NK-92 (cell line): ENCODE results near the gene HOXD1.

Experiments
- DNase-seq: peaks from one replicate; lab custom pipeline; 2025; ENCODE audit not compliant: unreplicated experiment; lab: John Stamatoyannopoulos, UW

Gene HOXD1

DNA sequence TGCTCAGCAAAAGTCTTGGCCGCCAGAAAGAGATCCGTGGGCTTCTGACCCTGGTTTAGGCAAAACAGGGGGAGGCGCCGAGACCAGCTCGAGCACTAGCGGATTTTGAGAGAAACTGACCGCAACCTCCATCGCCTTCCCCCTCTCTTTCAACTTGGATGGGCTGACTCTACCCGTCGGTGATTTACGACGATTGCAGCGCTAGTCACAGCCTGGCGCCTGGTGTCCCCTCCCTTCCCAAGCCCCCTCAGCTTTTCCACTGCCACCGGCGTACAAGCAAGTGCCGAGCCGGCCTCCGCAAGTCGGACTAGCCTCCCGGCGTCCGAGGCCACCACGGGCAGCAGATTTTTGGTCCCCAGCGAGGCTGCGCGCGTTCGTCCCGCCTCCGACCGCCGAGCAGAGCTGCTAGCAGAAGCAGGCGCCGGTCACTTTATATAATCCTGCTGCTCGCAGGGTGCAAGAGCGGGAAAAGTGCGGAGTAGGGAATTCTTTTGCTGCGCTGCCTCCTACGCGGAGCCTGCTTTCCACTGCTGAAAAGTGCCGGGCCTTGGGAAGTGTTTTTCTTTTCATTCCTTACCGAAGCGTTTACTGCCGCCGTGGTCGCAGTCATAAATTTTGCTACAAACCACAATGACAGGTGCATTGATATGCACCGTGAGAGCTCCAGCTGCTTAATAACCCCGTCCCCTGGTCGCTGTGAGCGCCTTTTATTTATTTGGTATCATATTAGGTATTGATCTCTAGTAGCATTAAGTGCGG lies 23.7 kb upstream of the HOXD1 start:
- DNase-seq = no peak

DNA sequence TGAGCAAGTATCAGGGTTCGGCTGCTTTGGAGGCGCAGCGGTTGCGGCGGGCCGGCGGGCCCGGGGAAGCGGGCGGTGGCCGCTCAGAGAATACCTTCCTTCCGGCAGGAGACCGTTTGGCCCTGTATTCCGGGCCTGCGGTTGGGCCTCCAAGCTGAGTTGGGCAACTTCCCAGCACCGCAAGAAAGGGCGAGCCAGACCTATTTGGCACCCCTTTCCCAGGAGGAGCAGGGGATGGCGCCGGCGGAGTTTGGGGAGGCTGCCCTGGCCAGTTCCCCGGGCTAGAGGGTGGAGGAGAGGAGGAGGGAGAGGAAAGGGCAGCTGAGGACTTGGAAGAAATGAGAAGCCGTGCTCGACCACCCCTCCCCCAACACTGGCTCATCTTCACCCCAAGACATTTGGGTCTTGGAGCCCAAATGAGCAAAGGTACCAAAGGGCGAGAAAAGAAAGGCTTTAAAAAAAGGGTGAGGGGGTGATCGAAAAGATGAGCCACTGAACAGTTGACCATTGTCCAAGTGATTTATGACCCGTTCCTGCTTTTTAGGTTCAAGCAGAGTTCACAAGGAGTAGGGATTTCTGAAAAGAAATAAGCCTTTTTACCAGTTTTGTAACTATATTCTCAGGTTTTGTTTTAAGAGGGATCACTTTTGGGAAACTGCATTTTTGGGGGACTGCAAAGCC lies 23.0 kb upstream of the HOXD1 start:
- no peak for DNase-seq

DNA sequence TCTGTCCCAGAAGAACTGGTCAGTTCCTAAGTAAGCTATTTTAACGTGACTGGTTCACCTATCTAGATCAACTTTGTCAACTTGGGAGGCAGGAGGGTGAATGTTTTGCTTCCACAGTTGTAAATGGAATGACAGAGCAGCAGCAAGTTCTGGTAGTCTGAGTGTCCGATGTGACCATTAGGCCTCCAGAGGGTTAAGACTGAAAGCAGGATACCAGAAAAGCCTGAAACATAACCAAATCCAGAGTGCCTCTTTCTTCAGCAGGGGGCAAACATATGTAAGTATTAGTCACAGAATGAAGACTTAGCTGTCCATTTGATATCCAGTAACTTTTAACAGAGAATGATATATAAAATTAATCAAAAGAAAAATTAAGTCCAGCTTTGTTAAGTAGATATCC lies 22.2 kb upstream of the HOXD1 start:
- no peak for DNase-seq

DNA sequence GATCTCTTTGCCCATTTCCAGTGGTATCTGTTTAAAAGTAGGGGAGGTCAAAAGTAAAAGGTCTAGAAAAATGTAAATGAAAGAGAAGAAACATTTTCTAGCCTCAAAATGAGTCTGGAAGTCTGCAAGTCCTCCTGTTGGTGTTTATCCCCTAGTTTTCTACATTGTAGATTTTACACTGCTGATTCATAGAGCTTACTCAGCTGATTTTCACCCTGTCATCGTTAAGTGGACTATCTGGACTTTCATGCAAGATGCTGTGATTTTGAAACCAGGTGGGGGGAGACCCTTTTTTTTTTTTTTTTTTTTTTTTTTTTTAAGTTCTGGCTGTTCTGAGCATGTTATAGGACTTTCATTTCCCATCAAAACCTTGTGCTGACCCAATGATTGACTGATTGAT lies 21.1 kb upstream of the HOXD1 start:
- DNase-seq = no peak

DNA sequence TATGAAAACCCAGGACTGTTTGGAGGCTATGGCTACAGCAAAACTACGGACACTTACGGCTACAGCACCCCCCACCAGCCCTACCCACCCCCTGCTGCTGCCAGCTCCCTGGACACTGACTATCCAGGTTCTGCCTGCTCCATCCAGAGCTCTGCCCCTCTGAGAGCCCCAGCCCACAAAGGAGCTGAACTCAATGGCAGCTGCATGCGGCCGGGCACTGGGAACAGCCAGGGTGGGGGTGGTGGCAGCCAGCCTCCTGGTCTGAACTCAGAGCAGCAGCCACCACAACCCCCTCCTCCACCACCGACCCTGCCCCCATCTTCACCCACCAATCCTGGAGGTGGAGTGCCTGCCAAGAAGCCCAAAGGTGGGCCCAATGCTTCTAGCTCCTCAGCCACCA lies 19.3 kb upstream of the HOXD1 start:
- no peak for DNase-seq

DNA sequence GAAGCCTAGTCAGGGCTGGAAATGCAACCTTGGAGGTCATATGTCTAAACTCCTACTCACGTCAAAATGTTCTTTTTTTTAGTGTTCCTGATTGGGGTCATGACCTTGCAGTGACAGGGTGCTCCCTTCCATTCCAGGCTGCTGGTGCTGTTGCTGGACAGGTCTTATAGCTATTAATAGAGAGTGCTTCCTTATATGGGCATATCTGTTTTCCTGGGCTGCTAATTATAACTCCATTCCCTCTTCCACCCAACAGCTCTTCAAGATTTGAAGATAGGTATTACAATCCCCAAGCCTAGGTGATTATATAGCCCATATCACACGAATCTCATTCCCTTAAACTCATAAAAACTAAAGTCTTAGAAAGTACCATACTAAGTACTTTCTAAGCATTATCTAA lies 18.8 kb upstream of the HOXD1 start:
- DNase-seq = no peak

DNA sequence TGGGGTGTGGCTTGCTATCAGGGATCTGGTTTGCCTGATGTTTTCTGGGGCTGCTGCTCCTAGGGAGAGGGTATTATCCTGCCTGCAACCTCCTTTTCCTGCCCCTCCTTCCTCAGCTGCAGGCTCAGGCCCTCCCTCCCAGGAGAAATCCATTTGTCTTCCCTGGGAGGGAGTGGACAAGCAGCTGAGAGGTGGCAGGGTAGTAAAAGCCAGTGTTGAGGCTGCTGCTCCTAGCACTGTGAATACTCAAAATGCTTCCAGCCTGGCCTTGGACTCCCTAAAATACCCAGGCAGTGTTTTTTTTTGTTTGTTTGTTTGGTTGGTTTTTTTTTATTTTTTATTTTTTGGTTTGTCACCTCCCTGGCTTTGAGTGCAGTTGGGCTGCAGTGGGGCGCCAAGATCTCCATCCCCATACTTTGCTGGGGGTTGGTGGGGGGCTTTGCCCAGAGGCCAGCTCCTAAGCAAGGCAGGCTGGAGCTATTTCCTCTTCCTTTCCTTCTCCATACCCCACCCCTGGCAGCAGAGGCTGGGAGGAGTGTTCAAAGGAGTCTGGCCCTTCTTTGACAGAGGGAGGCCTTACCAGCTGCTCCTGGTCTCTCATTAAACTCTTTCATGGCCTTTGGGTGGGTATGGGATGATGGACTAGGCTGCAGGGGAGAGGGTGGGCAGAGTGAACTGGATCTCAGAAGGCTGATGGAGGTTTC lies 17.7 kb upstream of the HOXD1 start:
- DNase-seq = no peak

DNA sequence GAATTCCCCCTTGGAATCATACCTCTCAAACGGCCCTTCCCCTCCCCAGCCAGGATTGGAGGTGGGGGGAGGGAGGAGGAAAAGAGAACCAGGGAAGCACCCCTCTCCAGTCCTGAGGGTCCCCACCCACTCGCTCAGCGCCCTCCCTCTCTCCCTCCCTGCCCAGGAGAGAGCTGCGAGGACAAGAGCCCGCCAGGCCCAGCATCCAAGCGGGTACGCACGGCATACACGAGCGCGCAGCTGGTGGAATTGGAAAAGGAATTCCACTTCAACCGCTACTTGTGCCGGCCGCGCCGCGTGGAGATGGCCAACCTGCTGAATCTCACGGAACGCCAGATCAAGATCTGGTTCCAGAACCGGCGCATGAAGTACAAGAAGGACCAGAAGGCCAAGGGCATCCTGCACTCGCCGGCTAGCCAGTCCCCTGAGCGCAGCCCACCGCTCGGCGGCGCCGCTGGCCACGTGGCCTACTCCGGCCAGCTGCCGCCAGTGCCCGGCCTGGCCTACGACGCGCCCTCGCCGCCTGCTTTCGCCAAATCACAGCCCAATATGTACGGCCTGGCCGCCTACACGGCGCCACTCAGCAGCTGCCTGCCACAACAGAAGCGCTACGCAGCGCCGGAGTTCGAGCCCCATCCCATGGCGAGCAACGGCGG lies 17.0 kb upstream of the HOXD1 start:
- no peak for DNase-seq

DNA sequence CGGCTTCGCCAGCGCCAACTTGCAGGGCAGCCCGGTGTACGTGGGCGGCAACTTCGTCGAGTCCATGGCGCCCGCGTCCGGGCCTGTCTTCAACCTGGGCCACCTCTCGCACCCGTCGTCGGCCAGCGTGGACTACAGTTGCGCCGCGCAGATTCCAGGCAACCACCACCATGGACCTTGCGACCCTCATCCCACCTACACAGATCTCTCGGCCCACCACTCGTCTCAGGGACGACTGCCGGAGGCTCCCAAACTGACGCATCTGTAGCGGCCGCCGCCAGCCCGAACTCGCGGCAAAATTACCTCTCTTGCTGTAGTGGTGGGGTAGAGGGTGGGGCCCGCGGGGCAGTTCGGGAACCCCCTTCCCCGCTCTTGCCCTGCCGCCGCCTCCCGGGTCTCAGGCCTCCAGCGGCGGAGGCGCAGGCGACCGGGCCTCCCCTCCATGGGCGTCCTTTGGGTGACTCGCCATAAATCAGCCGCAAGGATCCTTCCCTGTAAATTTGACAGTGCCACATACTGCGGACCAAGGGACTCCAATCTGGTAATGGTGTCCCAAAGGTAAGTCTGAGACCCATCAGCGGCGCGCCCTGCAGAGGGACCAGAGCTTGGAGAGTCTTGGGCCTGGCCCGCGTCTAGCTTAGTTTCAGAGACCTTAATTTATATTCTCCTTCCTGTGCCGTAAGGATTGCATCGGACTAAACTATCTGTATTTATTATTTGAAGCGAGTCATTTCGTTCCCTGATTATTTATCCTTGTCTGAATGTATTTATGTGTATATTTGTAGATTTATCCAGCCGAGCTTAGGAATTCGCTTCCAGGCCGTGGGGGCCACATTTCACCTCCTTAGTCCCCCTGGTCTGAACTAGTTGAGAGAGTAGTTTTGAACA lies 16.2 kb upstream of the HOXD1 start:
- DNase-seq = no peak

DNA sequence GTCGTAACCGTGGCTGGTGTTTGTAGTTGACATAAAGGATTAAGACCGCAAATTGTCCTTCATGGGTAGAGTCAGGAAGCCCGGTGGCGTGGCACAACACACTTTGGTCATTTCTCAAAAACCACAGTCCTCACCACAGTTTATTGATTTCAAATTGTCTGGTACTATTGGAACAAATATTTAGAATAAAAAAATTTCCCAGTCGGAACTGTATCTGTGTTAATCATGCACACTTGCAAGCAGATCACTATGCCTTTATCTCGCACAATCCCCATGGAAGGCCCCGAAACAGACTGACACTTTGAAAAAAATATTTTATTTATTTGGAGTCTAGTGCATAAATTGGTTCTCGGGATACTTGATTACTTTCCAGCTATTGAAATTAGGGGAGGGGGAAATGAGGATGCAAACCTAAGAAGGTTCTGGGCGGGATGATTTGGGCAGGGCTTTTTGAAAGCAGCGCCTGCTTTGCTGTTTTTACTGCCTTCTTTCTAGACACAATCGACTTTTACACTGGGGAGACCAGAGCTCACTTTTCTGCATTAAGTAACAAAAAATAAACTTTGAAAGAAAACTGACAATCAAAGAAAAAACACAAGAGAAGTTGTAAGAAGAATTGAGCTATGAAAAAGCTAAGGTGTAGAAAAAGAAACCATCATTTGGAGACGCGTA lies 15.4 kb upstream of the HOXD1 start:
- no peak for DNase-seq

DNA sequence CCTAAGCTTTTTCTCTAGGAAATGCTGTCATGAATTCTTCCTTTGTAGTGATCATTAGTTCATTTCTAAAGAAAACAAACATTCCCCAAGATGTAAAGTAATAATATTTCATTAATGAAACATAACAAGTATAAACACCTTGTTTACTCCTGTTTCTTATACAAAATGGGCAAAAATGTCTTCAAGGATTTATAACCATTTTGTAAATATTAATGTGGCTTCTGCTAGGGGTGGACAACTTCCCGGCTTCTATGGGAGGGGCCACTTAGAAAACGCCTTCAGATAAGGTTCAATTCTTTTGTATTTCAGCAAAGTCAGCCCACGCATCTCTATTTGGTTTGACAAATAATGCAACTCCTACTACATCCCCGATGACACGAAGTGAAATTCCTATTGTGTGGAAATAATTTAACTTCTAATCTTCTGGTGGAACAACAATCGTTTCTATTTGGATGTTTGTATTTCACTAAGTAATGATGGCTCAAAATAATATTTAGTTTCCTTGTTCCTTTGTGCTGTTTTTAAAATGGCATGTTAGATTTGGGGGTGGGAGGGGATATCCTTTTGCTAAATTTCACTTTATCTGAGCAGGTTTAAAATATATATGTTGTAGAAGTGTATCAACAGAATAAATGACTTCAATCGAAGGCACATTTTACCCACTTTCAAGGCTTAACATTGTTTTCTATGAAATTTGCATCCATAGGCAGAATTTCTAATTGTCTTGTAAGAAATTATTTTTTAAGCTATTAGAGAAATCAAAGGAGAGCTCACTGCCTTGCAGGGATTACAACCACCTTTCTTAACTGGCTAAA lies 14.7 kb upstream of the HOXD1 start:
- no peak for DNase-seq

DNA sequence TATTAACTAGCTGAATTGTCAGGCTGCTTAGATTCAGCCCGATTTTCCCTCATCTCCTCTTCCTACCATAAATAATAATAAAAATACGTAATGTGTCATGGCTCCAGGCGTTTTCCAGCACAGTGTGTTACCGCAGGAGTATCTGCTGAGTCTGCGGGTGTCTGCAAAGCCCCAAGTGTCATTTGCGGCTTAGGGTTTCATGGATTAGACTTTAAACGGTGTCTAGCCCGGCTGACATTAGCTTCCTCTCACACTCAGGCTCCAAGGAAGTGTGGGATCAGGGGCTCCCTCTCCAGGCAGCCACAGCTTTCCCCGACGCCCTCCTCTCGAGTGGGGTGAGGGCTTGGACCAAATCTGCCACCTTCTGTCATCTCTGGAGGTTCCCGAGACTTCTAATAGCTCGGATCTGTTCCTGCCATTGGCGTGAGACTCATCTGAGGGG lies 14.1 kb upstream of the HOXD1 start:
- no peak for DNase-seq

DNA sequence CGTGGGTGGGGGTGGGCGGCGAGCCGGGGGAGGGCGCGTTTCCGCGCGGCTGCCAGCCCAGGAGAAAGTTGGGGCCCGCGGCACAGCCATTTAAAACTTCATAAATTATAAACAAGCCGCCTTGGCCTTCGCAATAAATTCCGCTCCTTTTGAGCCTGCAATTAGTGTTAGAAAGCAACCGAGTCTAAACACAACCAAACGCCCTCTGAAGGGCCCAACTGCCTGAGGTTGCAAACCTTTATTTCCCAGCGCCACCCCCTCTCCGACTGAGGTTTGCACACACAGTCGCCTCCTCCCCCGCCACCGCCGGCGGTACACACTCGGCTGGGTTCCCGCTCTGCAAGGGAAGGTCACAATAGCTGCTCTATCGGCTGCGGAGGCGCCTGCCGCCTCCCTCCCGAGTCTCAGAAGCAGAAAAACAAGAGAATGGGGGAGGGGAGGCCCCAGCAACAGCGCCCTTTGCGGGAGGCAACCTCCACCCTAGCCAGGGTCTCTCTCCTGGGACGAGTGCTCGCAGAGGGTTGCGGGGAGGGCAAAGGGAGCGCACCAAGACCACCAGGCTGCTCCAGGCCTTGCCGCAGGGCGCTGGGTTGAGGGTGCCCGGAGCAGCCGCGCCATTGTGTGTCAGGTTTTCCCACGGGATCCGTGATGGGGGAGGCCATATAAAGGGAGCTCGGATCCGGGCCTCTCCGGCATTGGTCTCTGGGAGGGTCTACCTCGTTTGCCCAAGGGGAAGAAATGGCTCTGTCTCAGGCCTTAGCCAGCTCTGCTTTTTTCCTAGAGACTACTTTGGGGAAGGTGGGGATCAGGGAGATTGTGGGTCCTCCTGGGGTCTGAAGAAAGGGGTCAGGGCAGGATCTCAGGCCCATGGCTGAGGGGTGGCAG lies 13.4 kb upstream of the HOXD1 start:
- DNase-seq = no peak

DNA sequence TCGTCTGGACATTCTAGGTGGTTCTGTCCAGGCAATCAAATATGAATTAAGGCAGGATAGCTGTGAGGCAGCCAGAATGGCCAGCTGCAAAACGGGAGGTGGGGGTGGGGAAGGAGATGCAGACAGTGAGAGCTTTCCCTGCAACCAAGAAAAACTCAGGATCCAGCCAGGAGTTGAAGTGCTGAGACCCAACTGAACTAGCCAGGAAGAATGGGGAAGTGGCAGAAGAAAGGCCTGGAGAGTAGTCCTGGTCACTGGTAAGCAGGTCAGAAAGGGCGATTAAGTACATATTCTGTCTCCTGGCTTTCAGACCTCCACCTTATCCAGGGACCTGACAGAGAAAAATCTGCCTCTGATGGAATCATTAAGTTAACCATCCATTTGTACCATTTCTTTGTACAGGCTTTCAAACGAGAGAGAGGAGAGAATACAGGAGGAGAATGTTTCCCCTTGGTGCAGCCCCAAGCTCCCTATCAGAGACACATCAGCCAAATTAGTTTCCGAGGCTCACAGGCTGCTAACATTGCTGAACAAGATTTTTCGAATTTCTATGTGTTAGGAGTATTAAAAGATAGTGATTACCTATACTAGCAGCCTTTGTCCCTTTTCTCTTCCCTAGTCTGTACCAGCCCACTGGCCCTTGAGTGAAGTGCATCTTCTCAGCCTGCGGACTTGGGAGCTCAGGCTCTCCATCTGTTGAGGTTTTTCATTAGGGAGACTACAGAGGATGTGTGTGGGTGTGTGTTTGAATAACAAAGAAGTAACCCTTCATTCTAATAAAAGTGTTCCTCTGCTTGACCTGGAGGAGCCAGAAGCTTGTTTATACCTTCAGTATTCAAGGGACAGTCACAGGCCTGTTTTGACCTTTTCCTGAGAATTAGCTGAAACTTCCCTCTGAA lies 12.5 kb upstream of the HOXD1 start:
- DNase-seq = no peak

DNA sequence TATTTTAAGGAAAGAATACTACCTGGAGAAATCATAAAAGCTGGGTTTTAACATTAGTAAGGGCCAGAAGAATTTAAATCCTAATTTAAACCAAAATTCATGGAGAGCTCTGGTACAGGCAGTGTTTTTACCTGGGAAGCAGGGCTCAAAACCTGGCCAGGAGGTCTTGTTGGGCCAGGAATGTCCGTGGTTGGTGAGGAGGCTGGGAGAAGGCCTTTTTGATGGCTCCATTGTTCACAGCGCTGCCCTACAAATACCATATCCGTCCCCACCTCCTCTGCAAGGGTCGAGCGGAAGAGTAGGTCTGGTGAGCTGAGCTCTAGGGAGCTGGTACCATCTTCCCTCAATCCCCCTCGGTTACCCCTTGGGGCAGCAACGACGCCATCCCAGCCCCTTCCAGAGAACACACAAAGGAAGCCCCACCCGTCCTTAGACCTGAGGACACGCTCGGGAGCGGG lies 10.9 kb upstream of the HOXD1 start:
- no peak for DNase-seq

DNA sequence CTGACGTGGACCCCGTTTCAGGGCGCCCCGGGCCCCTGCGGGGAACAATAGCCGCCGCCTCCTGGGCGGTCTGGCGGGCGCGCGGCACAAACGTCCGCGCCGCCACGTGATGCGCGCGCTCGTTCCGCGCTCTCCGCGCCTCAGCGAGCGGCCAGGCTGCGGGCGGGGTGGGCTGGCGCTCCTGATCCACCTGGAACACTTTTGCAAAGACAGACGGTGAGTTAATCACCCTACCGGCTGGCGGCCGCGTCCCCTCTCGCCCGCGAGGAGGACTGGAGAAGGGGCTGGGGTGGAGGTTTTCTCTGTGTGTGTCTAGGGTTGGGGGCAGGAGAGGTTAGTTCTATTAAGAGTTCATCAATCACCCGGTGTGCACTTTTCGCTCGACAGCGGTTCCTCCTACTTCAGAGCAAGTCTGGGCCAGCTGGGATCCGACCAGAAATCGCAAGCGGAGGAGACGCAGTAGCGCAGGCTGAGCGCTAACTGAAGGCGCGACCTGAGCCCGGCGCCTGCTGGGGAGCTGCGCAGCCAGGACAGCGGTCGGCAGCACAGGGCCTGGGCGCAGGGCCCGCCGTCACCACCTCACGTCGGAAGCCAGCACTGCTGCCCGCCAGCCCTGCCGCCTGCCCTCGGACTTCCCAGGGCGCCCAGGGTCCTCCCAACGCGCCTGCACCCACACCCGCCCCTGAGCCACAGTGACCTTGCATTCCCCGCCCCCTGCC lies 10.3 kb upstream of the HOXD1 start:
- no peak for DNase-seq
